H1 (cell line): ENCODE measurements around the gene OXER1. TPM values are rescaled to one million over a fixed set of nuclear protein-coding genes. Genes with fewer than 3 reads are reported as not detected.
A peak's percentile ranks its signal among the peaks of the same experiment; 100 is the strongest.

Experiments
- CTCF ChIA-PET: fragments of 300-600 bp; sonication (Branson Sonifier 250); formaldehyde crosslinking; loops from one replicate; lab custom pipeline; 2021; ENCODE audit not compliant: partially characterized antibody; lab: Charles Lee
- POLR2A ChIA-PET: fragments of 300-600 bp; sonication (Branson Sonifier 250); formaldehyde crosslinking; loops from one replicate; lab custom pipeline; 2021; ENCODE audit warnings: inconsistent platforms; ENCODE audit not compliant: partially characterized antibody; lab: Charles Lee
- DNase-seq, 2 experiments: peaks; one replicate each; pipeline versions ENCODE4 v3.0.0 to v3.0.0-alpha.2; 2010 to 2022; ENCODE audit warnings: low spot score in 2 of 2, low read depth in 1 of 2, mixed read lengths in 1 of 2
- FAIRE-seq: peaks from 2 replicates; lab custom pipeline; 2011; peaks lifted over from hg19 to GRCh38; lab: Jason Lieb, UNC
- H2AFZ ChIP-seq: 2 replicates; pipeline ENCODE4 v1.8.1; 2012; ENCODE audit warnings: low read length, inconsistent platforms
- H2AK5ac ChIP-seq: 2 replicates; pipeline ENCODE4 v1.6.1; 2013; ENCODE audit warnings: low read depth, low read length
- H2BK120ac ChIP-seq: replicated peaks from 2 replicates; pipeline ENCODE3; 2013; ENCODE audit warnings: low read depth, low read length, inconsistent platforms
- H2BK12ac ChIP-seq: 2 replicates; pipeline ENCODE4 v1.6.1; 2013; ENCODE audit warnings: low read depth, low read length
- H2BK15ac ChIP-seq: 2 replicates; pipeline ENCODE4 v1.6.1; 2013; ENCODE audit warnings: low read length
- H2BK20ac ChIP-seq: 2 replicates; pipeline ENCODE4 v1.6.1; 2013; ENCODE audit warnings: low read length
- H2BK5ac ChIP-seq: 2 replicates; pipeline ENCODE4 v1.6.1; 2013; ENCODE audit warnings: low read depth, low read length
- H3K14ac ChIP-seq: 2 replicates; pipeline ENCODE4 v1.6.1; 2013; ENCODE audit warnings: inconsistent platforms; ENCODE audit not compliant: insufficient read length
- H3K18ac ChIP-seq: 2 replicates; pipeline ENCODE4 v1.6.1; 2013; ENCODE audit warnings: low read length; ENCODE audit errors: extremely low read depth
- H3K23ac ChIP-seq: 2 replicates; pipeline ENCODE4 v1.6.1; 2013; ENCODE audit warnings: inconsistent platforms; ENCODE audit not compliant: insufficient read length
- H3K23me2 ChIP-seq: 2 replicates; pipeline ENCODE4 v1.6.1; 2013; ENCODE audit warnings: low read depth, low read length
- H3K27ac ChIP-seq: 2 replicates; pipeline ENCODE4 v1.6.1; 2011; ENCODE audit warnings: low read depth, low read length, inconsistent platforms
- H3K27me3 ChIP-seq, 4 experiments: replicated peaks in 1 of 4; 1 replicate in 1 of 4; 2 replicates in 3 of 4; pipeline versions ENCODE4 v1.6.1 to v1.8.1; 2011 to 2013; ENCODE audit warnings: low read length in 3 of 4, mild to moderate bottlenecking in 3 of 4, inconsistent platforms in 2 of 4, mixed read lengths in 2 of 4, moderate library complexity in 1 of 4; ENCODE audit not compliant: control insufficient read depth in 3 of 4, insufficient read depth in 3 of 4; ENCODE audit errors: extremely low read depth in 1 of 4
- H3K36me3 ChIP-seq, 4 experiments: 2 replicates each; pipeline versions ENCODE4 v1.6.1 to v1.8.1; 2011 to 2013; ENCODE audit warnings: mild to moderate bottlenecking in 4 of 4, low read length in 3 of 4, moderate library complexity in 2 of 4, control low read depth in 1 of 4, inconsistent platforms in 1 of 4; ENCODE audit not compliant: insufficient read depth in 4 of 4, control insufficient read depth in 2 of 4
- H3K4ac ChIP-seq: replicated peaks from 2 replicates; pipeline ENCODE3; 2013; ENCODE audit warnings: low read length, low read depth, mixed read lengths, inconsistent platforms; ENCODE audit not compliant: insufficient read length
- H3K4me1 ChIP-seq, 4 experiments: replicated peaks in 1 of 4; 1 replicate in 1 of 4; 2 replicates in 3 of 4; pipeline versions ENCODE4 v1.6.1 to v1.8.1; 2011 to 2013; ENCODE audit warnings: low read length in 3 of 4, inconsistent platforms in 2 of 4, mixed read lengths in 1 of 4; ENCODE audit not compliant: insufficient read depth in 4 of 4, control insufficient read depth in 3 of 4
- H3K4me2 ChIP-seq, 2 experiments: 2 replicates each; pipeline versions ENCODE4 v1.6.1 to v1.8.1; 2011 to 2013; ENCODE audit warnings: low read depth in 2 of 2, low read length in 2 of 2, control low read depth in 1 of 2, inconsistent platforms in 1 of 2, mild to moderate bottlenecking in 1 of 2; ENCODE audit not compliant: insufficient read depth in 1 of 2
- H3K4me3 ChIP-seq, 4 experiments: fragments of 200-600, 300-600 bp in 1 of 4; sonication (generic), shearing (Covaris generic), sonication (Bioruptor Twin) in 1 of 4; 2 replicates each; pipeline versions ENCODE4 v1.5.1 to v1.8.1; 2011 to 2016; ENCODE audit warnings: low read length in 4 of 4, low read depth in 3 of 4, control low read depth in 2 of 4, inconsistent platforms in 2 of 4, mild to moderate bottlenecking in 2 of 4, mixed read lengths in 1 of 4, moderate library complexity in 1 of 4; ENCODE audit not compliant: insufficient read depth in 2 of 4; ENCODE audit errors: extremely low read depth in 1 of 4
- H3K56ac ChIP-seq: replicated peaks from 2 replicates; pipeline ENCODE3; 2013; ENCODE audit warnings: low read depth, mild to moderate bottlenecking, mixed read lengths, low read length, inconsistent platforms; ENCODE audit not compliant: insufficient read length
- H3K79me1 ChIP-seq: 2 replicates; pipeline ENCODE4 v1.6.1; 2013; ENCODE audit warnings: low read depth, low read length, control low read depth
- H3K79me2 ChIP-seq, 2 experiments: 2 replicates each; pipeline versions ENCODE4 v1.6.1 to v1.8.1; 2012 to 2013; ENCODE audit warnings: low read length in 2 of 2, mild to moderate bottlenecking in 2 of 2, inconsistent platforms in 1 of 2; ENCODE audit not compliant: insufficient read depth in 2 of 2, control insufficient read depth in 1 of 2
- H3K9ac ChIP-seq, 4 experiments: replicated peaks in 1 of 4; 1 replicate in 1 of 4; 2 replicates in 3 of 4; pipeline versions ENCODE4 v1.6.1 to v1.8.1; 2011 to 2013; ENCODE audit warnings: low read depth in 3 of 4, low read length in 3 of 4, control low read depth in 2 of 4, mild to moderate bottlenecking in 2 of 4, moderate library complexity in 2 of 4, inconsistent platforms in 1 of 4; ENCODE audit errors: extremely low read depth in 1 of 4
- H3K9me3 ChIP-seq, 2 experiments: 2 replicates each; pipeline versions ENCODE4 v1.6.1 to v1.8.1; 2012 to 2013; ENCODE audit warnings: mild to moderate bottlenecking in 2 of 2, moderate library complexity in 2 of 2, control low read depth in 1 of 2, inconsistent platforms in 1 of 2, low read depth in 1 of 2, low read length in 1 of 2, mixed read lengths in 1 of 2; ENCODE audit not compliant: insufficient read depth in 2 of 2
- H4K20me1 ChIP-seq, 2 experiments: replicated peaks in 1 of 2; 2 replicates each; pipeline versions ENCODE3 to v1.8.1; 2011 to 2013; ENCODE audit warnings: inconsistent platforms in 2 of 2, low read length in 2 of 2, mild to moderate bottlenecking in 1 of 2; ENCODE audit not compliant: insufficient read depth in 2 of 2, control insufficient read depth in 1 of 2
- H4K5ac ChIP-seq: 2 replicates; pipeline ENCODE4 v1.6.1; 2013; ENCODE audit warnings: low read length, low read depth, mixed read lengths, inconsistent platforms; ENCODE audit not compliant: insufficient read length
- H4K8ac ChIP-seq: 2 replicates; pipeline ENCODE4 v1.8.0; 2013; ENCODE audit warnings: mild to moderate bottlenecking, moderate library complexity, low read length, inconsistent platforms; ENCODE audit not compliant: insufficient read depth; ENCODE audit errors: extremely low read depth
- H4K91ac ChIP-seq: replicated peaks from 2 replicates; pipeline ENCODE3; 2013; ENCODE audit warnings: low read length, mixed read lengths, inconsistent platforms; ENCODE audit not compliant: insufficient read length
- CHD1 ChIP-seq: IDR thresholded peaks from 2 replicates; pipeline ENCODE4 v1.6.1; 2012; ENCODE audit warnings: low read depth, low read length, improper control_type of control experiment
- WGBS, 2 experiments: shearing (Covaris generic) in 1 of 2; methylation state at CpG; one replicate each; pipeline versions ENCODE4 v1.1.6 to v1.1.7; 2013 to 2015; ENCODE audit warnings: low lambda C conversion rate in 2 of 2, mixed read lengths in 2 of 2, inconsistent platforms in 1 of 2, low coverage in 1 of 2, missing lambda C conversion rate in 1 of 2; ENCODE audit not compliant: insufficient replicate concordance in 2 of 2, insufficient coverage in 1 of 2, insufficient read length in 1 of 2; ENCODE audit errors: extremely low coverage in 1 of 2, missing lambda C conversion rate in 1 of 2; 5-methylcytosine and 5-hydroxymethylcytosine counted together
- polyA plus RNA-seq, 7 experiments: library from polyadenylated mRNA; depleted of rRNA in 3 of 7; stranded (reverse) in 5 of 7; unstranded in 2 of 7; fragments of >200 nt in 5 of 7; fragments of 200-250 nt in 2 of 7; gene quantifications; 1 replicate in 5 of 7; 2 replicates in 1 of 7; 4 replicates in 1 of 7; pipeline versions ENCODE4 v1.2.1 to v1.2.3, GENCODE V29; 2011 to 2013; ENCODE audit warnings: missing spikeins in 2 of 7, mixed read lengths in 2 of 7
- total RNA-seq: library from RNA; stranded (reverse); fragmentation: NEBNext Ultra II Directional; extraction: Animal tissue kit (Norgen Biotek cat#: 25700); gene quantifications from 2 replicates; pipeline ENCODE4 v1.2.1, GENCODE V29; 2021

Gene OXER1
- total and polyA plus RNA-seq, 2 of the 8 experiments (the other 6 are each of a cell fraction or from before 2014, with no cell fraction given) = 1.2 to 2.9 TPM

GRCh38 chr2:42788478-42788793, 24.5 kb upstream of the OXER1 start:
- Histone ChIP-seq H2BK12ac (no peak overlapping the region), H3K79me1 (no peaks in the 10 kb centered on the region), H3K27me3 (peaks cover 0 to 18% (median 13%) of the 10 kb centered on the region in 4 experiments; a peak in 6 of 7 replicates), H3K23ac (no peak overlapping the region), H3K14ac (no peak overlapping the region), H4K91ac (peak overlapping the region; percentile 37), H3K9ac (no peak overlapping the region; a peak in 1 of 7 replicates), H3K9me3 (no peaks in the 10 kb centered on the region), H3K18ac (no peak overlapping the region), H2BK20ac (no peak overlapping the region), H3K4me1 (peaks cover 0 to 10% (median 4%) of the 10 kb centered on the region in 4 experiments; a peak in 5 of 7 replicates), H4K5ac (no peak overlapping the region), H3K4me3 (no peak overlapping the region), H2AK5ac (peak overlapping the region; percentile 75; the same call in 1 of the 2 replicates), H2BK120ac (no peak overlapping the region), H3K27ac (no peak overlapping the region), H3K79me2 (no peaks in the 10 kb centered on the region), H3K56ac (no peak overlapping the region), H3K4ac (no peak overlapping the region), H2AFZ (no peak overlapping the region), H3K4me2 (no peak overlapping the region), H2BK15ac (no peak overlapping the region), H4K20me1 (no peaks in the 10 kb centered on the region), H2BK5ac (no peak overlapping the region; the same call in 1 of the 2 replicates), H4K8ac (no peak overlapping the region), H3K36me3 (no peaks in the 10 kb centered on the region), H3K23me2 (peaks cover 9% of the 10 kb centered on the region; the same call in 1 of the 2 replicates)
- POLR2A ChIA-PET = no interaction called here
- FAIRE-seq (no peak), DNase-seq (no peak)
- 80% methylated on average over 9 of the region's 9 CpGs; no CpG with 5 or more reads in 1 of the 2 experiments for WGBS, 2 experiments
- CTCF ChIA-PET = interaction anchor here (1.0 to 2.7 kb wide), 4 partner anchors 18 to 28 kb away, joined by 3 to 10 read pairs (median 6); no protein-coding TSS in a partner anchor
- no peak for TF ChIP-seq CHD1
